B cell (primary cell): Measurements from ENCODE around the gene CLDN20. TPM values are rescaled to one million over a fixed set of nuclear protein-coding genes. Genes with fewer than 3 reads are reported as not detected.

ENCODE experiments used
- ATAC-seq: fragments of 200-7000 bp; cut with Tn5 transposase; one replicate; pipeline ENCODE4 v1.10.0; 2021; ENCODE audit warnings: low read depth, mild to moderate bottlenecking, moderate number of reproducible peaks, moderate library complexity
- CTCF ChIA-PET: fragments of 350-600 bp; sonication (Branson Sonifier 250); formaldehyde crosslinking; loops from one replicate; lab custom pipeline; 2021; ENCODE audit warnings: antibody characterized with exemption, inconsistent platforms; lab: Charles Lee
- POLR2A ChIA-PET: fragments of 350-600 bp; sonication (Branson Sonifier 250); formaldehyde crosslinking; loops from one replicate; lab custom pipeline; 2021; ENCODE audit warnings: antibody characterized with exemption; lab: Charles Lee
- DNase-seq: peaks from one replicate; pipeline ENCODE4 v3.0.0; 2013
- H2AFZ ChIP-seq: 2 replicates; pipeline ENCODE4 v1.6.1; 2012; ENCODE audit warnings: mild to moderate bottlenecking, low read depth, low read length; ENCODE audit not compliant: insufficient read depth, poor library complexity, severe bottlenecking
- H3K27ac ChIP-seq, 2 donors: 1 replicate in 1 of 2; 2 replicates in 1 of 2; pipeline ENCODE4 v1.5.1; 2012 to 2013; ENCODE audit warnings: low read length in 2 of 2, mild to moderate bottlenecking in 2 of 2, moderate library complexity in 1 of 2
- H3K27me3 ChIP-seq, 4 experiments: fragments of 200-600 bp in 1 of 4; sonication (generic) in 1 of 4; replicated peaks in 1 of 4; 1 replicate in 2 of 4; 2 replicates in 2 of 4; pipeline versions ENCODE4 v1.6.1 to v1.7.0; 2013 to 2016; ENCODE audit warnings: low read length in 3 of 4, mild to moderate bottlenecking in 2 of 4, mixed read lengths in 1 of 4, moderate library complexity in 1 of 4; ENCODE audit not compliant: insufficient read depth in 4 of 4, control insufficient read depth in 3 of 4; ENCODE audit errors: control extremely low read depth in 1 of 4
- H3K36me3 ChIP-seq, 2 experiments: replicated peaks in 1 of 2; 1 replicate in 1 of 2; 2 replicates in 1 of 2; pipeline versions ENCODE4 v1.6.1 to v1.7.1; 2013; ENCODE audit warnings: low read length in 1 of 2; ENCODE audit not compliant: insufficient read depth in 2 of 2, control insufficient read depth in 1 of 2; ENCODE audit errors: control extremely low read depth in 1 of 2, extremely low read depth in 1 of 2
- H3K4me1 ChIP-seq, 2 donors: fragments of 200-600 bp in 1 of 2; sonication (generic) in 1 of 2; 1 replicate in 1 of 2; 2 replicates in 1 of 2; pipeline versions ENCODE4 v1.5.1 to v1.6.1; 2013 to 2017; ENCODE audit warnings: low read length in 2 of 2; ENCODE audit not compliant: control insufficient read depth in 2 of 2, insufficient read depth in 2 of 2
- H3K4me2 ChIP-seq: replicated peaks from 2 replicates; pipeline ENCODE3; 2012; ENCODE audit warnings: mild to moderate bottlenecking, low read depth, low read length; ENCODE audit not compliant: poor library complexity, severe bottlenecking
- H3K4me3 ChIP-seq, 5 experiments: fragments of 200-600 bp in 1 of 5; sonication (generic) in 1 of 5; 1 replicate in 3 of 5; 2 replicates in 2 of 5; pipeline versions ENCODE4 v1.5.1 to v1.7.0; 2011 to 2016; ENCODE audit warnings: low read length in 4 of 5, mild to moderate bottlenecking in 4 of 5, low read depth in 2 of 5, control low read depth in 1 of 5, moderate library complexity in 1 of 5; ENCODE audit not compliant: insufficient read depth in 1 of 5; ENCODE audit errors: control extremely low read depth in 1 of 5, extremely low read depth in 1 of 5
- H3K79me2 ChIP-seq: fragments of 200-600 bp; sonication (generic); one replicate; pipeline ENCODE4 v1.6.0; 2016; ENCODE audit warnings: low read length; ENCODE audit not compliant: control insufficient read depth, insufficient read depth
- H3K9ac ChIP-seq: fragments of 200-600 bp; sonication (generic); 2 replicates; pipeline ENCODE4 v1.6.1; 2017; ENCODE audit warnings: mild to moderate bottlenecking, low read length, moderate library complexity
- H3K9me3 ChIP-seq, 3 donors: one replicate each; pipeline versions ENCODE4 v1.6.1 to v1.7.1; 2013; ENCODE audit warnings: low read length in 2 of 3; ENCODE audit not compliant: control insufficient read depth in 2 of 3, insufficient read depth in 1 of 3; ENCODE audit errors: control extremely low read depth in 1 of 3
- H4K20me1 ChIP-seq: 2 replicates; pipeline ENCODE4 v1.6.0; 2012; ENCODE audit warnings: mild to moderate bottlenecking, low read length; ENCODE audit not compliant: insufficient read depth, control insufficient read depth, poor library complexity, severe bottlenecking
- H3K27ac Mint-ChIP-seq: one replicate; pipeline ENCODE4 v1.8.0; 2021; ENCODE audit warnings: mixed read lengths
- H3K27me3 Mint-ChIP-seq: one replicate; pipeline ENCODE4 v1.8.0; 2021; ENCODE audit warnings: mixed read lengths
- H3K4me1 Mint-ChIP-seq: one replicate; pipeline ENCODE4 v1.8.0; 2021; ENCODE audit warnings: mixed read lengths
- H3K4me3 Mint-ChIP-seq: one replicate; pipeline ENCODE4 v1.8.0; 2021; ENCODE audit warnings: mixed read lengths
- H3K9me3 Mint-ChIP-seq: one replicate; pipeline ENCODE4 v1.8.0; 2022; ENCODE audit warnings: mixed read lengths; ENCODE audit not compliant: insufficient read depth
- EZH2 ChIP-seq: IDR thresholded peaks from 2 replicates; pipeline ENCODE4 v1.6.1; 2012; ENCODE audit warnings: borderline replicate concordance, low read depth, mild to moderate bottlenecking, moderate library complexity, low read length; ENCODE audit not compliant: insufficient read depth, poor library complexity, severe bottlenecking
- WGBS: methylation state at CpG from one replicate; pipeline ENCODE4 v1.1.5; 2013; ENCODE audit warnings: missing lambda C conversion rate; ENCODE audit not compliant: insufficient coverage; 5-methylcytosine and 5-hydroxymethylcytosine counted together
- intact Hi-C: fragments of 100-400 bp; cut with micrococcal nuclease; formaldehyde crosslinking; loops from one replicate; pipeline ENCODE4 v1.10.0; 2022
- polyA plus RNA-seq: library from polyadenylated mRNA; depleted of rRNA; stranded (reverse); fragments of >200 nt; gene quantifications from 2 replicates; pipeline ENCODE4 v1.2.3, GENCODE V29; 2012
- total RNA-seq, 2 donors: library from RNA; stranded (reverse); fragments of 120-200 nt in 1 of 2; gene quantifications; 1 replicate in 1 of 2; 2 replicates in 1 of 2; pipeline versions ENCODE4 v1.2.3 to v1.2.4, GENCODE V29; 2013 to 2022
- TF ChIP-seq, protein P1 (sequence below): fragments of 200-600 bp; IDR thresholded peaks from one replicate; pipeline ENCODE4 v1.8.0; 2022; ENCODE audit warnings: antibody characterized with exemption, mild to moderate bottlenecking

CLDN20 gene
- total and polyA plus RNA-seq, 2 donors (not counting 1 experiment from before 2014, with no cell fraction given): not detected

DNA sequence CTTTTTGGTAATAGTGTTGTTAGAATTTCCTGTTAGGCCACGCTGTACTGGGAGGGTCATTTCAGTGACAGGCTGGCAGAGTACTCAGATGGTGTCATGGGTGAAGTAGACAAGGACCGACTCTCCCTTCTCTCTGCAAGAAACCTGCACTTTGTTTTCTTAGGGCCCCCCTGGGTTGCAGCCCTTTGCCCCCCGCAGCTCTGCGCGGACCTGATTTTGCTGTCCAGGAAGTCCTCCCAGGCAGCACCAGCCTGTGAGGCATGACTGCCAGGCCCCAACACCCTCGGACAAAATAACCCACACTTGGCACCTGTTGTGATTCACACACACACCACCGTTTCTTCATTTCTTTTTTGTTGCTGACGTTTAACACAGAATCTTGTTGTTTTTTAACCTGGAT, 21.8 kb upstream of the CLDN20 start:
- H3K4me3 Mint-ChIP-seq: no peak overlapping the region
- H3K27ac Mint-ChIP-seq: no peak overlapping the region
- Histone ChIP-seq H2AFZ (no peak overlapping the region), H3K36me3 (no peaks in the 10 kb centered on the region), H3K4me3 (no peak overlapping the region), H3K9ac (no peak overlapping the region), H4K20me1 (no peaks in the 10 kb centered on the region), H3K79me2 (no peaks in the 10 kb centered on the region), H3K4me1 (no peaks in the 10 kb centered on the region), H3K9me3 (peaks cover 0 to 10% (median 0%) of the 10 kb centered on the region in 3 donors), H3K27me3 (no peaks in the 10 kb centered on the region), H3K27ac (no peak overlapping the region), H3K4me2 (no peak overlapping the region)
- no peaks in the 10 kb centered on the region for H3K27me3 Mint-ChIP-seq
- peaks cover 2% of the 10 kb centered on the region for H3K9me3 Mint-ChIP-seq
- 96% methylated on average over 7 of the region's 8 CpGs for WGBS
- POLR2A ChIA-PET: no interaction called here
- no peaks in the 10 kb centered on the region for H3K4me1 Mint-ChIP-seq
- TF ChIP-seq, protein P1, sequence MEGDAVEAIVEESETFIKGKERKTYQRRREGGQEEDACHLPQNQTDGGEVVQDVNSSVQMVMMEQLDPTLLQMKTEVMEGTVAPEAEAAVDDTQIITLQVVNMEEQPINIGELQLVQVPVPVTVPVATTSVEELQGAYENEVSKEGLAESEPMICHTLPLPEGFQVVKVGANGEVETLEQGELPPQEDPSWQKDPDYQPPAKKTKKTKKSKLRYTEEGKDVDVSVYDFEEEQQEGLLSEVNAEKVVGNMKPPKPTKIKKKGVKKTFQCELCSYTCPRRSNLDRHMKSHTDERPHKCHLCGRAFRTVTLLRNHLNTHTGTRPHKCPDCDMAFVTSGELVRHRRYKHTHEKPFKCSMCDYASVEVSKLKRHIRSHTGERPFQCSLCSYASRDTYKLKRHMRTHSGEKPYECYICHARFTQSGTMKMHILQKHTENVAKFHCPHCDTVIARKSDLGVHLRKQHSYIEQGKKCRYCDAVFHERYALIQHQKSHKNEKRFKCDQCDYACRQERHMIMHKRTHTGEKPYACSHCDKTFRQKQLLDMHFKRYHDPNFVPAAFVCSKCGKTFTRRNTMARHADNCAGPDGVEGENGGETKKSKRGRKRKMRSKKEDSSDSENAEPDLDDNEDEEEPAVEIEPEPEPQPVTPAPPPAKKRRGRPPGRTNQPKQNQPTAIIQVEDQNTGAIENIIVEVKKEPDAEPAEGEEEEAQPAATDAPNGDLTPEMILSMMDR: no peak
- no peak for TF ChIP-seq EZH2
- intact Hi-C loops: no loop called here
- CTCF ChIA-PET: interaction anchor here (4.4 kb wide), 1 partner anchor 64 kb away, joined by 22 read pairs; no protein-coding TSS in a partner anchor
- DNase-seq: no peak
- no peak for ATAC-seq

DNA sequence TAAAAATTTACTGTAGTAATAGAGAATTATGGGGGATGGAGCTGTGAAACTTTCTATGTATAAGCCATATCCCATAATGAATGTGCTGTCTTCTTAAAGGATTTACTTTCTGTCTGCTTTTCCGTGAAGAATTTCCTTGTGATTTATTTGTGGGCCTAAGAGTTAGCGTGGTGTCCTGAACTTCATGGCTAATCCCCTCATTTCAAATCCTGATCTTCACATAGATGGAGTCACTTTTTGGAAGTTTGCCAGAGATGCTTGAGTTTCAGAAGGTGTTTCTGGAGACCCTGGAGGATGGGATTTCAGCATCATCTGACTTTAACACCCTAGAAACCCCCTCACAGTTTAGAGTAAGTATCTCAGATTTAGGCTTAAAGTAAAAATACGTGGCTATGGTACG, 19.4 kb upstream of the CLDN20 start:
- no peak for DNase-seq
- no CpG with 5 or more reads among the region's 4 CpGs for WGBS
- H3K27ac Mint-ChIP-seq: no peak overlapping the region
- no peak overlapping the region for H3K9ac ChIP-seq
- H3K27ac ChIP-seq: no peak overlapping the region
- ATAC-seq: no peak
- ChIA-PET CTCF (interaction anchor here (4.4 kb wide), 1 partner anchor 67 kb away, joined by 22 read pairs; no protein-coding TSS in a partner anchor), POLR2A (no interaction called here)
- no peak overlapping the region for H2AFZ ChIP-seq
- TF ChIP-seq, protein P1: no peak
- TF ChIP-seq EZH2: no peak
- no peaks in the 10 kb centered on the region for H3K27me3 ChIP-seq
- H3K4me1 ChIP-seq: no peaks in the 10 kb centered on the region
- no peaks in the 10 kb centered on the region for H3K27me3 Mint-ChIP-seq
- H4K20me1 ChIP-seq: no peaks in the 10 kb centered on the region
- no peak overlapping the region for H3K4me2 ChIP-seq
- no peaks in the 10 kb centered on the region for H3K79me2 ChIP-seq
- H3K36me3 ChIP-seq: peaks cover 0 to 3% of the 10 kb centered on the region in 2 experiments
- intact Hi-C loops: no loop called here
- peaks cover 2% of the 10 kb centered on the region for H3K4me1 Mint-ChIP-seq
- H3K4me3 ChIP-seq: no peak overlapping the region
- peaks cover 0 to 3% (median 0%) of the 10 kb centered on the region in 3 donors for H3K9me3 ChIP-seq
- H3K4me3 Mint-ChIP-seq: no peak overlapping the region
- H3K9me3 Mint-ChIP-seq: no peaks in the 10 kb centered on the region
